ENCODE measurements around the gene GARIN5A. TPM values are rescaled to one million over a fixed set of nuclear protein-coding genes. Genes with fewer than 3 reads are reported as not detected.

Gene GARIN5A
- total and polyA plus RNA-seq, 12 donors: 0.54 to 26.3 (median 2.0) TPM; not detected in 1

DNA sequence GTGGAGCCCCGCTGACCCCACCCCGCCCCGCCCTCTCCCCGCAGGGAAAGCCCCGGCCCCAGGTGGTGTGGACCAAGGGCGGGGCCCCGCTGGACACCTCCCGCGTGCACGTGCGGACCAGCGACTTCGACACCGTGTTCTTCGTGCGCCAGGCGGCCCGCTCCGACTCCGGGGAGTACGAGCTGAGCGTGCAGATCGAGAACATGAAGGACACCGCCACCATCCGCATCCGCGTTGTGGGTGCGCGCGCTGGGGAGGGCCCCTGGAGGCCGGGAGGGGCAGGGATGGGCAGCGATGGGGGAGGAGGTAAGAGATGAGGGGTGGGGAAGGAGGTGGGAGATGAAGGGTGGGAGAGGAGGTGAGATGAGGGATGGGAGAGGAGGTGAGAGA lies 17.6 kb downstream of the GARIN5A start:
- TF ChIP-seq, protein P1, sequence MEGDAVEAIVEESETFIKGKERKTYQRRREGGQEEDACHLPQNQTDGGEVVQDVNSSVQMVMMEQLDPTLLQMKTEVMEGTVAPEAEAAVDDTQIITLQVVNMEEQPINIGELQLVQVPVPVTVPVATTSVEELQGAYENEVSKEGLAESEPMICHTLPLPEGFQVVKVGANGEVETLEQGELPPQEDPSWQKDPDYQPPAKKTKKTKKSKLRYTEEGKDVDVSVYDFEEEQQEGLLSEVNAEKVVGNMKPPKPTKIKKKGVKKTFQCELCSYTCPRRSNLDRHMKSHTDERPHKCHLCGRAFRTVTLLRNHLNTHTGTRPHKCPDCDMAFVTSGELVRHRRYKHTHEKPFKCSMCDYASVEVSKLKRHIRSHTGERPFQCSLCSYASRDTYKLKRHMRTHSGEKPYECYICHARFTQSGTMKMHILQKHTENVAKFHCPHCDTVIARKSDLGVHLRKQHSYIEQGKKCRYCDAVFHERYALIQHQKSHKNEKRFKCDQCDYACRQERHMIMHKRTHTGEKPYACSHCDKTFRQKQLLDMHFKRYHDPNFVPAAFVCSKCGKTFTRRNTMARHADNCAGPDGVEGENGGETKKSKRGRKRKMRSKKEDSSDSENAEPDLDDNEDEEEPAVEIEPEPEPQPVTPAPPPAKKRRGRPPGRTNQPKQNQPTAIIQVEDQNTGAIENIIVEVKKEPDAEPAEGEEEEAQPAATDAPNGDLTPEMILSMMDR (IDR thresholded peaks at IDR 0.05): no peak
- no peak for TF ChIP-seq POLR2A (IDR thresholded peaks at IDR 0.05)
- Histone ChIP-seq H3K27me3 (peaks cover 10% of the 10 kb centered on the region), H3K4me3 (no peak overlapping the region), H3K9me3 (replicated peaks in 1 of 3) (no peaks in the 10 kb centered on the region), H3K27ac (no peak overlapping the region), H3K4me1 (replicated peaks in 1 of 2) (no peaks in the 10 kb centered on the region), H3K36me3 (replicated peaks in 1 of 2) (no peaks in the 10 kb centered on the region)
- 50 to 58% (median 50%) methylated on average over 4 to 32 of the region's 32 CpGs; no CpG with 5 or more reads in 1 of the 4 donors for WGBS, 4 donors
- intact Hi-C loops (cut with DNase I): no loop called here
- DNase-seq: no peak

DNA sequence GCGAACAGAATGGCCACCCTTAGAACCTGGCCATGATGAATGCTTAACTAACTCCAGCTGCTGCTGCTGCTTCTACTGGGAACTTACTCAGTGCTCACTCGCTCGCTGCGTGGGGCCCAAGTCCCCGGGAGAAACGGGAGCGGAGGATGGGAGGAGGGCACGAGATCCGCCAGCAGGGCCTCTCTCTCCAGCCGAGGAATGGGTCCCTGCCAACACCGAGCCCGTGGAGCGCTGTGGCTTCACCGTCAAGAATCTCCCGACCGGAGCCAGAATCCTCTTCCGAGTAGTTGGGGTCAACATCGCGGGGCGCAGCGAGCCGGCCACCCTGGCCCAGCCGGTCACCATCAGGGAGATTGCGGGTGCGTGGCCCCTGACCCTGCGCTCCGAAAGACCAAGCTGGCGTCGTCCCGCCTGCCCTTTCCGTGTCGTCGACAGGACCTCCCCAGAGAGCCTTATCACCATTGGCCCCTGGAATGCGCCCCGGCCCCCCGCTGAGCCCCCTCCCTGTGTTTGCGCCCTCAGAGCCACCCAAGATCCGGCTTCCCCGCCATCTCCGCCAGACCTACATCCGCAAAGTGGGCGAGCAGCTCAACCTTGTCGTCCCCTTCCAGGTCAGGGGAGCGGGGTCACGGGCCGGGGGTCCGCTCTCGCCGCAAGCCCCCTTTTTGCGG lies 18.1 kb downstream of the GARIN5A start:
- TF ChIP-seq, protein P1 (IDR thresholded peaks at IDR 0.05): no peak
- no peak for TF ChIP-seq POLR2A (IDR thresholded peaks at IDR 0.05)
- intact Hi-C loops (cut with DNase I): no loop called here
- Histone ChIP-seq H3K9me3 (replicated peaks in 1 of 3) (no peaks in the 10 kb centered on the region), H3K27me3 (peaks cover 10% of the 10 kb centered on the region), H3K4me3 (no peak overlapping the region), H3K36me3 (replicated peaks in 1 of 2) (no peaks in the 10 kb centered on the region), H3K4me1 (replicated peaks in 1 of 2) (no peaks in the 10 kb centered on the region), H3K27ac (no peak overlapping the region)
- DNase-seq: no peak
- 36 to 53% (median 42%) methylated on average over 19 to 50 of the region's 50 CpGs for WGBS, 4 donors

DNA sequence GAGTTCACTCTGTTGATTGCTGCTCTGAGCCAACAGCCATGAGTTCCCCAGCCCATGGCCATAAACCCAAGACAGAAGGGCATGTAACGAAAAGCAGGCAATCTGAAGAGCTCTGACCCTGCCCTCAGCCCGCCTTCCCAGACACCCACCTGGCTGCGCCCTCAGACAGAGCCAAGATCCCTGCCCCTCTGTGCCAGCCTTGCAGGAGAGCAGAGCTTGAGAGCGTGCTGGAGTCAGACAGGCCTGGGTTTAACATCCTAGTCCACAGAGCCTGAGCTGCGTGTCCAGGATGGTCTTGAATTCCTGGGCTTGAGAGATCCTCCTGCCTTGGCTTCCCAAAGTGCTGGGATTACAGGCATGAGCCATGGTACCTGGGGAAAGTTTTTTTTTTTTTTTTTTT lies 19.3 kb downstream of the GARIN5A start:
- 76 to 88% (median 82%) methylated on average over 2 to 5 of the region's 5 CpGs for WGBS, 4 donors
- H3K36me3 ChIP-seq (replicated peaks in 1 of 2): no peaks in the 10 kb centered on the region
- no peak overlapping the region for H3K4me3 ChIP-seq
- H3K27me3 ChIP-seq: peaks cover 10% of the 10 kb centered on the region
- TF ChIP-seq POLR2A (IDR thresholded peaks at IDR 0.05): no peak
- TF ChIP-seq, protein P1 (IDR thresholded peaks at IDR 0.05): no peak
- no peak overlapping the region for H3K27ac ChIP-seq
- H3K9me3 ChIP-seq (replicated peaks in 1 of 3): no peaks in the 10 kb centered on the region
- intact Hi-C loops (cut with DNase I): no loop called here
- H3K4me1 ChIP-seq (replicated peaks in 1 of 2): no peaks in the 10 kb centered on the region
- no peak for DNase-seq

DNA sequence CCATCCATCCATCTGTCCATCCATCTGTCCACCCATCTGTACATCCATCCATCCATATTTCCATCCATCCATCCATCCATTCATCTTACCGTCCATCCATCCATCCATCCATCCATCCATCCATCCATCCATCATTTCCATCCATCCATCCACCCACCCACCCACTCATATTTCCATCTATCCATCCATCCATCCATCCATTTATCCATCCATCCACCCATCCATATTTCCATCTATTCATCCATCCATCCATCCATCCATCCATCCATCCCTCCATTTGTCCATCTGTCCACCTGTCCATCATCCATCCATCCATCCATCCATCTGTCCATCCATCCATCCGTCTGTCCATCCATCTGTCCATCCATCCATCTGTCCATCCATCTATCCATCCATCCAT lies 20.7 kb downstream of the GARIN5A start:
- Histone ChIP-seq H3K27ac (no peak overlapping the region), H3K27me3 (peaks cover 10% of the 10 kb centered on the region), H3K4me1 (replicated peaks in 1 of 2) (no peaks in the 10 kb centered on the region), H3K36me3 (replicated peaks in 1 of 2) (no peaks in the 10 kb centered on the region), H3K4me3 (no peak overlapping the region), H3K9me3 (replicated peaks in 1 of 3) (no peaks in the 10 kb centered on the region)
- no peak for TF ChIP-seq POLR2A (IDR thresholded peaks at IDR 0.05)
- TF ChIP-seq, protein P1 (IDR thresholded peaks at IDR 0.05): no peak
- 58 to 80% (median 66%) methylated on average over 2 of the region's 2 CpGs for WGBS, 4 donors
- no peak for DNase-seq
- intact Hi-C loops (cut with DNase I): no loop called here

Data from adrenal gland (tissue), 12 donors.